ENCODE measurements around the gene GALNT16. TPM values are rescaled to one million over a fixed set of nuclear protein-coding genes. Genes with fewer than 3 reads are reported as not detected.

Gene GALNT16
- total RNA-seq, 2 donors from 2014 or later = 0.05 TPM; not detected in 1

DNA sequence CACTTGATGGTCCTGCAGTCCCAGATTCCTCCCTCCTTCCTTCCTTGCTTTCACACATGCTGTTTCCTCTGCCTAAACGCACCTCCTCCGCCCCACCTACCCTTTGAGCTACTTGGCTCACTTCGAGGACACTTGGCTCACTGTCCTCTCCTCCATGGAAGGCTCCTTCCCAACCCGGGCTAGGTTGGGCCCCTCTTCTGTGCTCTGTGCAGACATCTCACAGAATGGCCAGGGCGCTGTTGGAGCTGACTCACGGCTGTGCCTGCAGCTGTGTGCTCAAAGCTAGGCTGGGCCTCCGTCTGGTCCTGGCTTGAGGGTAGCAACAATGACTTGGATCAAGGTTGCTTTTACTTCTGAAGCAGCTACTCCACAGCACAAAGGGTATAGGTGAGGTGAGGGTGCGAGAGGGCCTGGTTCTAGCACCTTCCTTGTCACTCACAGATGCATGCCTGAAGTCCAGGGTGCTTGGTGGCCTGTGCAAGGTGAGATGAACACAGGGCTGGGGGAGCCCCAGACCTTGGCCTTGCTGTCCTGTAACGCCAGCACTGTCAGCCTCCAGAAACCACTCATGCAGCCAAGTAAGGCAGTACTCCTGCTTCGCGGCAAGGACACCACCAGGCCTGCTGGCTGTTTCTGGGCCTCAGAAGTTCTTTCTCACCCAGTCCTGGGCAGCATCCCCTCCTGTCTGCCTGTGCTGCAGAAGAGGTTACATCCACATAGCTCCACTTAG, 61.8 kb downstream of the GALNT16 start:
- Mint-ChIP-seq H3K27me3 (peaks cover 0 to 3% of the 10 kb centered on the region in 2 donors), H3K4me1 (ENCODE audit: low read depth in 2 of 2) (no peaks in the 10 kb centered on the region), H3K27ac (no peak overlapping the region), H3K9me3 (no peaks in the 10 kb centered on the region), H3K36me3 (no peaks in the 10 kb centered on the region), H3K4me3 (no peak overlapping the region)
- DNase-seq (ENCODE audit: low spot score) (no peak), ATAC-seq (no peak)

DNA sequence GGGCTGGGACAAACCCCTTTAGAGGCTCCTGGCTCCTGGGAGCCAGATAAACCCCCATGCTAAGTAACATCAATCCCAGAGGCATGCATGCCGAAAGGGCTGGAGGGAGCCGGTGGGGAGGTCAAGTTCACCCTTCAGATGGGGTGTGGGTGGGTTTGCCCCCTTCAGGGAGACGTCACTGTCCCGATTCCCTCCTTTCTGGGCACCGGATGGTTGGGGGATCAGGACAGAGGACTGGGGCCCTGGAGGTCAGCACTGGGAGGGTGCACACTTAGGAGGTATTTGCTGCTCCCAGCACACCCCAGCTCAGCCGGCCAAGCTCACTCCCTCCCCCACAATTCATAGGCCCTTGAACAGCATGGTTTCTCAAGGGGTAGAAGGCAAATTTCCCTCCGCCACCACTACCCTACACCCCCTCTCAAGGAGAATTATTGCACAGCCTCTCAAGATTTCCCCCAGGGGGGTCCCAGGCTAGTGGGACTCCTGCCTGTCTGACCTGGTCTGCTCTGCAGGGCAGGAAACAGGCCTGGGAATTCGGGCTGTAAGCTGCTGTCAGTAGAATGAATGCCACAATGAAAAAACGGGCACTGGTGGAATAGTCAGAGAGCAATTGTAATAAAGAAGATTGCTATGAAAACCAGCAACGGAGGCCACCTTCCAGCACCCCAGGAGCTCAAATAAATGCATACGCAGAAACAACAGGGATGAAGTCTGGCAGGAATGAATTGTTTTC, 63.5 kb downstream of the GALNT16 start:
- H3K4me1 Mint-ChIP-seq (ENCODE audit: low read depth in 2 of 2) = no peaks in the 10 kb centered on the region
- H3K27ac Mint-ChIP-seq = no peak overlapping the region
- H3K4me3 Mint-ChIP-seq = no peak overlapping the region
- no peaks in the 10 kb centered on the region for H3K36me3 Mint-ChIP-seq
- no peak for DNase-seq (ENCODE audit: low spot score)
- H3K9me3 Mint-ChIP-seq = no peaks in the 10 kb centered on the region
- ATAC-seq = no peak
- peaks cover 0 to 3% of the 10 kb centered on the region in 2 donors for H3K27me3 Mint-ChIP-seq

DNA sequence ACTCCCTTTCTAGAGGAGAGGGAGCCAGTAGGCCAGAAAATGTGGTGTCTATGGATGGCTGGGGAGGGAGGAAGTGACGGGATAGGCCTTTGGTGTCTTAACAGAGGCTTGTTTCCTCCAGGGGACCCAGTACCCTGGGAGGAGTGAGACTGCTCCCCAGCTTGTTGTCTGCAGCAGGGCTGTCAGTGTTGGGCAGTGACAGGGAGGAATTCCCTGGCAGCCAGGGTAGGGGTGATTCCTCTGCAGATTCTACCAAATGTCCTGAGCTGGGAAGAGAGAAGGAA, 64.0 kb downstream of the GALNT16 start:
- Mint-ChIP-seq H3K4me3 (no peak overlapping the region), H3K9me3 (no peaks in the 10 kb centered on the region), H3K36me3 (no peaks in the 10 kb centered on the region), H3K4me1 (ENCODE audit: low read depth in 2 of 2) (no peaks in the 10 kb centered on the region), H3K27me3 (peaks cover 0 to 3% of the 10 kb centered on the region in 2 donors), H3K27ac (no peak overlapping the region)
- DNase-seq (ENCODE audit: low spot score) = no peak
- ATAC-seq = no peak

DNA sequence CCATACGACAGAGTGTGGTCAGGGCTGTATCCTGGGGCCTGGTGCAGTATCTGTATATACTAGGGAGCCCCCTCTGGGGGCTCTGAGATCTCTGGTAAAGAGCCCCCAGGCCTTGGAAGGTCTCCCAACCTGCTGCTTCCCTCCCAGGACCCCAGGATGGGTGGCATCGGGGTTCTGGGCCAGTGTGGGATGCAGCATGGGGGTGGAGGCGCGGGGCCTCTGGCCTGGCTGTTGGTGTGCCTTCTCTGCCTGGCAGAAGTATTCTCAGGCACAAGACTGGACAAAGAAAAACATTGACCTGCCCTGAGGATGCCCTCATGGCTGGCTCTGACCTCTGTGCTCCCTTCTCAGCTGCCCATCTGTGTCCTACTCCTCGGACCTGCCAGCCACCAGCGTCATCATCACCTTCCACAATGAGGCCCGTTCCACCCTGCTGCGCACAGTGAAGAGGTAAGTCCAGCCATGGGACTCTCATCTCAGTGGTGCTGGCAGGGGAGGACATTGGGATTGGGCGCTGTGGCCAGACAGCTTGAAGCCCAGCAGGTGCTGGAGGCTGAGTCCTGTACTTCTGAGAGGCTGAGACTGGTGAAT, 64.5 kb downstream of the GALNT16 start:
- Mint-ChIP-seq H3K9me3 (no peaks in the 10 kb centered on the region), H3K4me3 (no peak overlapping the region), H3K27ac (no peak overlapping the region), H3K36me3 (no peaks in the 10 kb centered on the region), H3K4me1 (ENCODE audit: low read depth in 2 of 2) (no peaks in the 10 kb centered on the region), H3K27me3 (peaks cover 0 to 3% of the 10 kb centered on the region in 2 donors)
- ATAC-seq = no peak
- no peak for DNase-seq (ENCODE audit: low spot score)

DNA sequence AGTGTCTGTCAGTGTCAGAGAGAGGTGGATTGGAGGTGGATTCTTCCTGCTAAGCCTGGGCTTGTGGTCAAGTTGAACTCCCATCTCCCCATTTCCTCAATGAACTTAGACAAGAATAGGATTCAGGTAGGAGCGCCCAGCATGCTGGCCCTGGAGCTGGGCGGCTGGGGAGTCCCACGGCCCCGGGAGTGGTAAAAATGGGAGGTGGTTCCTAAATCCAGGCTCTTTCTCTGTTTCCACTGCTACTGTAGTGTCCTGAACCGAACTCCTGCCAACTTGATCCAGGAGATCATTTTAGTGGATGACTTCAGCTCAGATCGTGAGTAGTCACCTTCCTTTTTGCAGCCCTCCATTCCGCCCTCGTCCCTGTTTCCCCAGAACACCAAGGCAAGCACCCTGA, 65.1 kb downstream of the GALNT16 start:
- no peaks in the 10 kb centered on the region for H3K36me3 Mint-ChIP-seq
- no peak overlapping the region for H3K27ac Mint-ChIP-seq
- H3K4me3 Mint-ChIP-seq = no peak overlapping the region
- H3K9me3 Mint-ChIP-seq = no peaks in the 10 kb centered on the region
- ATAC-seq (no peak), DNase-seq (ENCODE audit: low spot score) (no peak)
- peaks cover 0 to 3% of the 10 kb centered on the region in 2 donors for H3K27me3 Mint-ChIP-seq
- H3K4me1 Mint-ChIP-seq (ENCODE audit: low read depth in 2 of 2) = no peaks in the 10 kb centered on the region

DNA sequence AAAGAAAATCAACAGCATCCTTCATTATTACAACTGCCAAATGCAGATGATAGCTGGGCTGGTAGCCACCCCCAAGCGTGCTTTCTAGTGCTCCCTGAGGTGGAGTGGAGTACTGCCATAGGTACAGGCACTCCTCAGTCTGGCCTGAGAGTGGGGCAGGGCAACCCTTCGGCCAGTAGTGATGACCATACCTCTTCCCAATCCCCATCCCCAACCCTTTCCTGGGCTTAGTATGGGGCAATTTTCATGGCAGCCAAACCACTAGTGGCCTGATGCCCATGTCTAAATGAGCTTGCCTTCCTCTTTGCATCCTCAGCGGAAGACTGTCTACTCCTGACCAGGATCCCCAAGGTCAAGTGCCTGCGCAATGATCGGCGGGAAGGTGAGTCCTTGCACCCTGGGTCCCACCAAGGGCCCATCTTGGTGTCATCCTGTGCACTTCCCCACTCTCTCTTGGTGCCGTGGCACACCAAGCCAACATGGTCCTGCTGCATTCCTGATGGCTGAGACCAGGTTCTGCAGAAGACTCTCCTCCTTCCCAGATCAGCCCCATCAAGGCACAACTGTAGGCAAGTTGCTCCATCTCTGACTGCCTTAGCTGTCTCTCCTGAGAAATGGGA, 65.8 kb downstream of the GALNT16 start:
- H3K36me3 Mint-ChIP-seq = no peaks in the 10 kb centered on the region
- no peaks in the 10 kb centered on the region for H3K4me1 Mint-ChIP-seq (ENCODE audit: low read depth in 2 of 2)
- no peaks in the 10 kb centered on the region for H3K9me3 Mint-ChIP-seq
- no peak overlapping the region for H3K27ac Mint-ChIP-seq
- H3K4me3 Mint-ChIP-seq = no peak overlapping the region
- no peak for DNase-seq (ENCODE audit: low spot score)
- H3K27me3 Mint-ChIP-seq = peaks cover 0 to 3% of the 10 kb centered on the region in 2 donors
- ATAC-seq = no peak

DNA sequence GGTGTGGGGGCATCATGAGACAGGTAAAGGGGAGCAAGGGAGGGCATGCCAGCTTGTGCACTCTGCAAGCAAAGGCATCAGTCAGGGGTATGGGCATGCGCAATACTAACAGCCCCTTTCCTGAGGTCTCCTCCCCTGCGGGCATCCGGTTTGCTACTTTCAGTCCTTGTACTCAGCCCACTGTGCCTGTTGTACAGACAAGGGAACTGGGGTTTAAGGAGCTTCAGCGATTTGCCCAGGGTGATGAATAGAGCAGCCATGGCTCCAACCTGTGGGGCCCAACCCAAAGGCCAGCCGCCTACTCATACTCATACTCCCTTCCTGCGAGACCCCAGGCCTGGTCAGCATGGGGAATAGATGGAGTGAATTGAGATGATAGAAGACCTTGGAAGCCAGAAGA, 66.7 kb downstream of the GALNT16 start:
- H3K36me3 Mint-ChIP-seq = no peaks in the 10 kb centered on the region
- no peaks in the 10 kb centered on the region for H3K9me3 Mint-ChIP-seq
- no peak overlapping the region for H3K4me3 Mint-ChIP-seq
- H3K27ac Mint-ChIP-seq = no peak overlapping the region
- no peak for ATAC-seq
- peaks cover 0 to 3% of the 10 kb centered on the region in 2 donors for H3K27me3 Mint-ChIP-seq
- no peaks in the 10 kb centered on the region for H3K4me1 Mint-ChIP-seq (ENCODE audit: low read depth in 2 of 2)
- no peak for DNase-seq (ENCODE audit: low spot score)

DNA sequence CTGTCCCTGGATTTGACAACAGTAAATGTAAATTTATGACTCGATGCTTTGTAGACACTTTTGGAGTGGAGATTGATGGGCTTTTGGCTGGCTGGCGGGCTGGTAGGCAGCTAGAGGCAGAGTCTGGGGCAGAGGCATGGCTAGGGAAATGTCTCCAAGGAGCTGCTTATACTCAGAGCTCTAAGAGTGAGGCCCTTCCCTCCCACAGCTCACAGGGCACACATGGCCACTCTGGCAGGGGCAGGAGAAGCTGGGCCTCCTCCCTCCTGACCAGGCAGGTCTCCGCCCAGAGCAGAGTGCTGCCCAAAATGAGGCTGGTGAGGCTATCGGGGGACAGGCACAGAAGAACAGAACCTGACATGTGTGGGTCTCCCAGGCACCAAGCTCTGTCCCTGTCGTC, 67.5 kb downstream of the GALNT16 start:
- H3K4me3 Mint-ChIP-seq = no peak overlapping the region
- no peak for DNase-seq (ENCODE audit: low spot score)
- no peaks in the 10 kb centered on the region for H3K36me3 Mint-ChIP-seq
- no peaks in the 10 kb centered on the region for H3K9me3 Mint-ChIP-seq
- ATAC-seq = no peak
- H3K27me3 Mint-ChIP-seq = peaks cover 0 to 3% of the 10 kb centered on the region in 2 donors
- H3K4me1 Mint-ChIP-seq (ENCODE audit: low read depth in 2 of 2) = no peaks in the 10 kb centered on the region
- H3K27ac Mint-ChIP-seq = no peak overlapping the region

DNA sequence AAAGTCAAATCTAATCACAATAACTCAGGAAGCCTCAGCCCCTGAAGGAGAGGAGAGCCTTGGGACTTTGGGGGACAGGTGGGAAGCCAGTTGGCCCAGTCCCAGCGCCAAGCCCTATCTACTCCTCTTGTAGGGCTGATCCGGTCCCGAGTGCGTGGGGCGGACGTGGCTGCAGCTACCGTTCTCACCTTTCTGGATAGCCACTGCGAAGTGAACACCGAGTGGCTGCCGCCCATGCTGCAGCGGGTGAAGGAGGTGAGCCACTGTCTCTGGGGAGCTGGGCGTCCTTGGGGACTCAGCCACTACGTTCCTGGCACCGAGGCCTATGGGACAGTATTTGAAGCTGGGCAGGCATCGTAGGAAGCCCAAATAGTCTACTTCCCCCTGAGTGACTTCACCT, 68.4 kb downstream of the GALNT16 start:
- no peaks in the 10 kb centered on the region for H3K9me3 Mint-ChIP-seq
- H3K27ac Mint-ChIP-seq = no peak overlapping the region
- peaks cover 0 to 3% of the 10 kb centered on the region in 2 donors for H3K27me3 Mint-ChIP-seq
- DNase-seq (ENCODE audit: low spot score) = no peak
- no peak overlapping the region for H3K4me3 Mint-ChIP-seq
- ATAC-seq = no peak
- H3K4me1 Mint-ChIP-seq (ENCODE audit: low read depth in 2 of 2) = no peaks in the 10 kb centered on the region
- no peaks in the 10 kb centered on the region for H3K36me3 Mint-ChIP-seq

DNA sequence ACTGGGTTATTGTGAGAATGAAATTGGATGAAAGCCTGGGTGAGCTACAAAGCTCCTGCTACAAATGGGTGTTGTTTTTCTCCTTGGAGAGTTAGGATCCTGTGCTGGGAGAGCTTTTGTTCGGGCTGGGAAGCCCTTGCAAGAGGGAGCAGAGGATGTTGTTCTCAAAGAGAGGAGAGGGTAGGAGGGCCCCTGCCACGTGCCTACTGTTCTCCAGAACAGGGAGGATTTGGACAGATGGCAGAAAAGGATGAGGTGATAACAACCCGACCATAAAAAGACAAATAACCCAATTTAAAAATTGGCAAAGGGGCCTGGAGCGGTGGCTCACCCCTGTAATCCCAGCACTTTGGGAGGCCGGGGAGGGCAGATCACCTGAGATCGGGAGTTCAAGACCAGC, 68.8 kb downstream of the GALNT16 start:
- Mint-ChIP-seq H3K4me1 (ENCODE audit: low read depth in 2 of 2) (no peaks in the 10 kb centered on the region), H3K36me3 (no peaks in the 10 kb centered on the region), H3K27ac (no peak overlapping the region), H3K9me3 (no peaks in the 10 kb centered on the region), H3K27me3 (peaks cover 0 to 3% of the 10 kb centered on the region in 2 donors), H3K4me3 (no peak overlapping the region)
- DNase-seq (ENCODE audit: low spot score) (no peak), ATAC-seq (no peak)

DNA sequence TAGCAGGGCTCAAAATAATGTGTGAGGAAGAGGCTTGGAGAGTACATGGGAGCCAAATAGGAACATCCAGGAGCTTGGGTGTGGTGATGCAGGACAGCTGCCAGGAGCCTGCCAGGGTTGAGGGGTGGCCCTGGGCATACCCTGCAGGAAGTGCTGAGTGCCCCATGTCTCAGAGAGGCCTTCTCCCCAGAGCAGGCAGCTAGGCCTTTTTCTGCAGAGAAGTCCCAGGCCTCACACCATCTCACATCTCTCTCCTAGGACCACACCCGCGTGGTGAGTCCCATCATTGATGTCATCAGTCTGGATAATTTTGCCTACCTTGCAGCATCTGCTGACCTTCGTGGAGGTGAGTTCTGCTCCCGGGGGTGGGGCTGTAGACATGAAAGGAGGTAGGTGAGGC, 71.2 kb downstream of the GALNT16 start:
- Mint-ChIP-seq H3K4me1 (ENCODE audit: low read depth in 2 of 2) (no peaks in the 10 kb centered on the region), H3K27ac (no peak overlapping the region), H3K9me3 (no peaks in the 10 kb centered on the region), H3K27me3 (peaks cover 1 to 2% of the 10 kb centered on the region in 2 donors), H3K36me3 (no peaks in the 10 kb centered on the region), H3K4me3 (no peak overlapping the region)
- ATAC-seq (no peak), DNase-seq (ENCODE audit: low spot score) (no peak)

DNA sequence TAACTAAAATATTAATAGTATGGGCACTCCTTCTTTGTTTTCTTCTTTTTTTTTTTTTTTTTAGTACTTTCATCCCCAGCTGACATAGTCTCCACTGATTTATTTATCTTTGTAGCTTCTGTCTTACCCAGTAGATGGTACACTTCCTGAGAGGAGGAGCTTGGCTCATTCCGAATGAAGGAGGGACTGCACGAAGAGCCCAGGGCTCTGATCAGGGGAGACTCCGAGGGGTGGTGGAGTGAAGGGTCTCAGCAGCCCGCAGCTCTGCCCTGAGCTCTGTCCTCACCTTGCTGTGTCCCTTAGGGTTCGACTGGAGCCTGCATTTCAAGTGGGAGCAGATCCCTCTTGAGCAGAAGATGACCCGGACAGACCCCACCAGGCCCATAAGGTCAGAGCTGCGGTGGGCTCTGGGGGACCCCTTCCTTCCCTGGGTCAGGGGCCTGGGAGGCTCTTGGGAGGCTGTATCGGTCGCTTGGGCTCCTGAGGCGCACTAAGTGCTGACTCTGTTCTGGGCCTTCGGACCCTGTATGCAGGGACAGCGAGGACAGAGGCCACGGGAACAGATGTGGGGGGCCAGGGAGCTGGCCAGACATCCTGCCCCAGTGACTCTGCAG, 72.9 kb downstream of the GALNT16 start:
- Mint-ChIP-seq H3K4me3 (no peak overlapping the region), H3K36me3 (no peaks in the 10 kb centered on the region), H3K27ac (no peak overlapping the region), H3K4me1 (ENCODE audit: low read depth in 2 of 2) (no peaks in the 10 kb centered on the region), H3K27me3 (peaks cover 3 to 12% of the 10 kb centered on the region in 2 donors), H3K9me3 (no peaks in the 10 kb centered on the region)
- DNase-seq (ENCODE audit: low spot score) (no peak), ATAC-seq (no peak)

DNA sequence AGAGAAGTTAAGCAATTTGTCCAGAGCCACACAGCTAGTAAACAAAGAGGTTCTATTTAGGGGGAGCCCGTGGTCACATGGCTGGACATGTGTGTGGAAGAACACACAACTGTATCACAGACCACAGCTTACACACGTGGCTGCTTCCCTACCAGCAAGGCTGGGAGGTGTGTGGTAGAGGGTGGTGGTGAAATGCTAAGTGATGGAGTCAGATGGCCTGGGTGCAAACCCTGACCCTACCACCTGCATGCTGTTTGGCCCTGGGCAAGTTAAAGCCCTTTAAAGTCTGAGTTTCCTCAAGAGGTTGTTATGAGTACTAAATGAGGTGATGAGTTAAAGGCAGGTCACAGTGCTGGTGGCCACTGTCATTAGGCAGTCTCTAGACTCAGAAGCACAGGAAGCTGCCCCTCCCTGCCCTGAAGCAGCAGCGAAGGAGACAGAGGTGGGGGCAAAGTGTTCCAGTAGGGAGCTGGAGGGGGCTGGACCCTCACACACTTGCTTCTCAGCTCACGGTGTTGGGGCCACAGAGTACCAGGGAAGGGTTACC, 73.9 kb downstream of the GALNT16 start:
- Mint-ChIP-seq H3K4me1 (ENCODE audit: low read depth in 2 of 2) (no peaks in the 10 kb centered on the region), H3K9me3 (no peaks in the 10 kb centered on the region), H3K27ac (no peak overlapping the region), H3K36me3 (no peaks in the 10 kb centered on the region), H3K27me3 (peaks cover 3 to 12% of the 10 kb centered on the region in 2 donors), H3K4me3 (no peak overlapping the region)
- DNase-seq (ENCODE audit: low spot score) (no peak), ATAC-seq (peak in 1 of 2 donors; percentile 37)

Measured in natural killer cell treated with Interleukin-12 subunit alpha and Interleukin-12 subunit beta and Interleukin-15 and Interleukin-18, amount 100 ng/mL, for 72 hours (primary cell).